Tibial artery (tissue), 4 donors: Measurements from ENCODE around the gene GPSM3.
A peak's percentile ranks its signal among the peaks of the same experiment; 100 is the strongest.

ENCODE experiments used
- DNase-seq, 2 donors: peaks; one replicate each; pipeline ENCODE4 v3.0.0-alpha.2; 2019
- H3K27ac ChIP-seq, 2 donors: fragments of 200-600 bp; sonication (generic) in 1 of 2; 1 replicate in 1 of 2; 2 replicates in 1 of 2; pipeline ENCODE4 v1.5.1; 2018 to 2019; ENCODE audit warnings: mild to moderate bottlenecking in 1 of 2
- H3K27me3 ChIP-seq, 2 donors: fragments of 200-600 bp; sonication (generic) in 1 of 2; one replicate each; pipeline versions ENCODE4 v1.5.1 to v1.6.0; 2016 to 2019
- H3K36me3 ChIP-seq, 3 donors: fragments of 200-600 bp; sonication (generic) in 2 of 3; one replicate each; pipeline ENCODE4 v1.5.1; 2016 to 2019; ENCODE audit warnings: mild to moderate bottlenecking in 2 of 3
- H3K4me1 ChIP-seq, 4 donors: fragments of 200-600 bp; sonication (generic) in 2 of 4; 1 replicate in 3 of 4; 2 replicates in 1 of 4; pipeline ENCODE4 v1.5.1; 2016 to 2019
- H3K4me3 ChIP-seq, 2 donors: fragments of 200-600 bp; sonication (generic) in 1 of 2; 1 replicate in 1 of 2; 2 replicates in 1 of 2; pipeline ENCODE4 v1.5.1; 2018 to 2019; ENCODE audit warnings: mild to moderate bottlenecking in 2 of 2
- H3K9me3 ChIP-seq, 3 donors: fragments of 200-600 bp; sonication (generic) in 1 of 3; one replicate each; pipeline ENCODE4 v1.5.1; 2016 to 2019
- CTCF ChIP-seq, 2 experiments: fragments of 200-600 bp in 1 of 2; fragments of 450-650 bp in 1 of 2; IDR thresholded peaks; one replicate each; pipeline ENCODE4 v1.5.1; 2017 to 2019; ENCODE audit warnings: antibody characterized with exemption in 2 of 2, mild to moderate bottlenecking in 1 of 2, moderate library complexity in 1 of 2
- intact Hi-C: fragments of 100-400 bp; cut with DNase I; formaldehyde crosslinking; loops from one replicate; pipeline ENCODE4 v1.15.0; 2023; ENCODE audit warnings: low total_unique reads

GPSM3 gene

GRCh38 chr6:32168350-32168749 lies 24.1 kb downstream of the GPSM3 start:
- H3K9me3 ChIP-seq = no peaks in the 10 kb centered on the region
- intact Hi-C loops = no loop called here
- DNase-seq = no peak
- H3K4me3 ChIP-seq = no peak overlapping the region
- TF ChIP-seq CTCF (IDR thresholded peaks at IDR 0.05) = no peak
- peaks cover 34 to 69% (median 62%) of the 10 kb centered on the region in 3 donors for H3K36me3 ChIP-seq
- no peaks in the 10 kb centered on the region for H3K27me3 ChIP-seq
- no peak overlapping the region for H3K27ac ChIP-seq
- peaks cover 0 to 2% (median 0%) of the 10 kb centered on the region in 4 donors for H3K4me1 ChIP-seq

GRCh38 chr6:32167761-32168262 lies 24.6 kb downstream of the GPSM3 start:
- Histone ChIP-seq H3K4me1 (no peaks in the 10 kb centered on the region), H3K27me3 (no peaks in the 10 kb centered on the region), H3K9me3 (no peaks in the 10 kb centered on the region), H3K36me3 (peaks cover 39 to 74% (median 64%) of the 10 kb centered on the region in 3 donors), H3K4me3 (no peak overlapping the region), H3K27ac (no peak overlapping the region)
- no peak for TF ChIP-seq CTCF (IDR thresholded peaks at IDR 0.05)
- intact Hi-C loops = no loop called here
- no peak for DNase-seq

- intact Hi-C loops = no loop called here
- Histone ChIP-seq H3K9me3 (no peaks in the 10 kb centered on the region), H3K4me3 (no peak overlapping the region), H3K4me1 (no peaks in the 10 kb centered on the region), H3K27me3 (no peaks in the 10 kb centered on the region), H3K27ac (no peak overlapping the region), H3K36me3 (peaks cover 42 to 80% (median 69%) of the 10 kb centered on the region in 3 donors)
- DNase-seq = no peak
- no peak for TF ChIP-seq CTCF (IDR thresholded peaks at IDR 0.05)
Observed at GRCh38 chr6:32167154-32167760, 25.2 kb downstream of the GPSM3 start.

- DNase-seq = no peak
- no peak overlapping the region for H3K27ac ChIP-seq
- no peaks in the 10 kb centered on the region for H3K9me3 ChIP-seq
- TF ChIP-seq CTCF (IDR thresholded peaks at IDR 0.05) = no peak
- H3K36me3 ChIP-seq = peaks cover 42 to 87% (median 71%) of the 10 kb centered on the region in 3 donors
- H3K4me3 ChIP-seq = no peak overlapping the region
- H3K4me1 ChIP-seq = no peaks in the 10 kb centered on the region
- intact Hi-C loops = no loop called here
- H3K27me3 ChIP-seq = no peaks in the 10 kb centered on the region
Observed at GRCh38 chr6:32166411-32167061, 25.9 kb downstream of the GPSM3 start.

- peaks cover 28 to 85% (median 53%) of the 10 kb centered on the region in 3 donors for H3K36me3 ChIP-seq
- no peak for DNase-seq
- H3K9me3 ChIP-seq = no peaks in the 10 kb centered on the region
- peak within 1 kb of the TSS in 1 of 2 donors; percentile 19 for H3K27ac ChIP-seq
- no peaks in the 10 kb centered on the region for H3K4me1 ChIP-seq
- no peaks in the 10 kb centered on the region for H3K27me3 ChIP-seq
- intact Hi-C loops = no loop called here
- H3K4me3 ChIP-seq = no peak within 1 kb of the TSS
- no peak for TF ChIP-seq CTCF (IDR thresholded peaks at IDR 0.05)
Observed at GRCh38 chr6:32164295-32164694, 28.1 kb downstream of the GPSM3 start, which contains the start of gene EGFL8. Gene EGFL8 (plus strand): TSS chr6:32164595. CDS start chr6:32166166, 1,571 bp downstream.
